K562 (cell line): Measurements from ENCODE around the gene ST6GALNAC5. TPM values are rescaled to one million over a fixed set of nuclear protein-coding genes. Genes with fewer than 3 reads are reported as not detected.

Experiments used
- ATAC-seq: fragments of 200-7000 bp; cut with Tn5 transposase; 3 replicates; pipeline ENCODE4 v1.9.1; 2020; ENCODE audit warnings: moderate library complexity
- BruUV-seq: library from RNA; stranded (reverse); fragments of 400-500 nt; replicated peaks from 2 replicates; lab custom pipeline; 2021; lab: Mats Ljungman, UMichigan
- CTCF ChIA-PET: fragments of 300-600 bp; formaldehyde crosslinking; extraction: SDS; loops from one replicate; lab custom pipeline; 2021; ENCODE audit warnings: low intra/inter-chr PET ratio; lab: Yijun Ruan, JAX
- POLR2A ChIA-PET: fragments of 300-600, 350-650 bp; sonication (Branson Sonifier 250); formaldehyde crosslinking; extraction: SDS; loops from one replicate; lab custom pipeline; 2021; ENCODE audit warnings: antibody characterized with exemption, inconsistent platforms; lab: Yijun Ruan, JAX
- DNase-seq, 4 experiments: peaks; one replicate each; pipeline versions ENCODE4 v3.0.0 to v3.0.0-alpha.2; 2011 to 2018; ENCODE audit warnings: low spot score in 3 of 4, mixed read lengths in 3 of 4; ENCODE audit errors: extremely low read depth in 1 of 4
- FAIRE-seq: peaks from 2 replicates; lab custom pipeline; 2011; peaks lifted over from hg19 to GRCh38; lab: Jason Lieb, UNC
- H2AFZ ChIP-seq: 2 replicates; pipeline ENCODE4 v1.6.0; 2011; ENCODE audit warnings: low read depth, low read length, control low read depth, inconsistent platforms
- H3K27ac ChIP-seq: fragments of 200-600 bp; 3 replicates; pipeline ENCODE4 v1.8.0; 2011; ENCODE audit warnings: low read depth, mild to moderate bottlenecking, control low read depth, inconsistent platforms, low read length, moderate library complexity, mixed read lengths; ENCODE audit errors: extremely low read depth
- H3K27me3 ChIP-seq, 2 experiments: fragments of 300-600 bp in 1 of 2; 2 replicates in 1 of 2; 3 replicates in 1 of 2; pipeline versions ENCODE4 v1.6.0 to v1.8.0; 2011; ENCODE audit warnings: inconsistent platforms in 2 of 2, low read length in 2 of 2, mild to moderate bottlenecking in 1 of 2, mixed read lengths in 1 of 2, moderate library complexity in 1 of 2; ENCODE audit not compliant: control insufficient read depth in 2 of 2, insufficient read depth in 2 of 2
- H3K36me3 ChIP-seq: fragments of 300-600 bp; 3 replicates; pipeline ENCODE4 v1.8.0; 2011; ENCODE audit warnings: mild to moderate bottlenecking, low read length, inconsistent platforms; ENCODE audit not compliant: control insufficient read depth, insufficient read depth
- H3K4me1 ChIP-seq, 2 experiments: fragments of 200-600 bp in 1 of 2; replicated peaks in 1 of 2; 2 replicates in 1 of 2; 3 replicates in 1 of 2; pipeline versions ENCODE4 v1.5.1 to v1.8.0; 2011; ENCODE audit warnings: inconsistent platforms in 2 of 2, low read length in 2 of 2, mild to moderate bottlenecking in 1 of 2, mixed read lengths in 1 of 2, moderate library complexity in 1 of 2; ENCODE audit not compliant: control insufficient read depth in 2 of 2, insufficient read depth in 2 of 2
- H3K4me2 ChIP-seq: 2 replicates; pipeline ENCODE4 v1.6.1; 2011; ENCODE audit warnings: low read length, control low read depth, inconsistent platforms, mixed read lengths; ENCODE audit not compliant: insufficient read depth
- H3K4me3 ChIP-seq: fragments of 200-600 bp; sonication (generic), shearing (Covaris generic); 2 replicates; pipeline ENCODE4 v1.5.1; 2016; ENCODE audit warnings: control low read depth, inconsistent platforms
- H3K79me2 ChIP-seq: fragments of 200-600 bp; 3 replicates; pipeline ENCODE4 v1.8.0; 2011; ENCODE audit warnings: low read length, inconsistent platforms; ENCODE audit not compliant: control insufficient read depth, insufficient read depth
- H3K9ac ChIP-seq, 2 experiments: 2 replicates each; pipeline versions ENCODE4 v1.6.0 to v1.6.1; 2011; ENCODE audit warnings: low read depth in 2 of 2, low read length in 2 of 2, control low read depth in 1 of 2, inconsistent platforms in 1 of 2, mild to moderate bottlenecking in 1 of 2, mixed read lengths in 1 of 2; ENCODE audit not compliant: insufficient read depth in 1 of 2
- H3K9me1 ChIP-seq: one replicate; pipeline ENCODE4 v1.6.0; 2011; ENCODE audit warnings: inconsistent platforms, mild to moderate bottlenecking, low read length, moderate library complexity; ENCODE audit not compliant: control insufficient read depth, insufficient read depth
- H3K9me3 ChIP-seq: replicated peaks from 2 replicates; pipeline ENCODE4 v1.5.1; 2011; ENCODE audit warnings: low read depth, low read length, inconsistent platforms; ENCODE audit not compliant: control insufficient read depth, insufficient read depth
- H4K20me1 ChIP-seq: replicated peaks from 2 replicates; pipeline ENCODE4 v1.6.1; 2011; ENCODE audit warnings: low read length, inconsistent platforms, mixed read lengths; ENCODE audit not compliant: control insufficient read depth, insufficient read depth
- CHD4 ChIP-seq: fragments of 200-600 bp; sonication (generic); IDR thresholded peaks from 3 replicates; pipeline ENCODE4 v1.6.1; 2012; ENCODE audit warnings: low read depth, mild to moderate bottlenecking, mixed read lengths, low read length, inconsistent platforms; ENCODE audit not compliant: insufficient read depth, insufficient replicate concordance, poor library complexity, severe bottlenecking
- CTCFL ChIP-seq: IDR thresholded peaks from 2 replicates; pipeline ENCODE4 v1.6.1; 2011; ENCODE audit warnings: borderline replicate concordance, low read depth, mild to moderate bottlenecking, moderate library complexity, low read length; ENCODE audit not compliant: insufficient read depth, poor library complexity, severe bottlenecking
- GABPB1 ChIP-seq: sonication (generic); formaldehyde crosslinking; IDR thresholded peaks from 2 replicates; pipeline ENCODE4 v1.8.0; 2022; ENCODE audit warnings: mild to moderate bottlenecking, missing genetic modification reagents
- MEF2A ChIP-seq: IDR thresholded peaks from 2 replicates; pipeline ENCODE4 v1.6.1; 2011; ENCODE audit warnings: low read depth, mild to moderate bottlenecking, low read length, moderate library complexity; ENCODE audit not compliant: control insufficient read depth
- NCOA1 ChIP-seq: fragments of 450-650 bp; IDR thresholded peaks from 2 replicates; pipeline ENCODE4 v1.6.1; 2016; ENCODE audit warnings: low read depth
- POLR2B ChIP-seq: fragments of 450-650 bp; IDR thresholded peaks from 2 replicates; pipeline ENCODE4 v1.6.1; 2018; ENCODE audit warnings: low read depth; ENCODE audit not compliant: partially characterized antibody
- TARDBP ChIP-seq: fragments of 450-650 bp; IDR thresholded peaks from 2 replicates; pipeline ENCODE4 v1.6.1; 2016
- YBX1 ChIP-seq: fragments of 450-650 bp; IDR thresholded peaks from 2 replicates; pipeline ENCODE4 v1.7.1; 2016; ENCODE audit warnings: mild to moderate bottlenecking
- ZBTB7A ChIP-seq: IDR thresholded peaks from 2 replicates; pipeline ENCODE4 v1.6.1; 2011; ENCODE audit warnings: low read depth, mild to moderate bottlenecking, low read length, moderate library complexity, borderline replicate concordance; ENCODE audit not compliant: control insufficient read depth
- ZNF253 ChIP-seq: fragments of 250-450 bp; sonication (Bioruptor Pico); conservative IDR thresholded peaks from 2 replicates; pipeline ENCODE4 v1.6.1; 2021; ENCODE audit warnings: mild to moderate bottlenecking
- WGBS: fragments of 100-300 bp; shearing (Covaris generic); methylation state at CpG from one replicate; pipeline ENCODE4 v1.1.6; 2016; ENCODE audit warnings: low coverage, mixed read lengths; ENCODE audit not compliant: insufficient coverage; ENCODE audit errors: missing lambda C conversion rate; 5-methylcytosine and 5-hydroxymethylcytosine counted together
- in situ Hi-C: fragments of 300-500 bp; cut with MboI; formaldehyde crosslinking; loops from 4 replicates; pipeline ENCODE4 v1.15.0; 2018; ENCODE audit warnings: inconsistent platforms, mixed read lengths
- intact Hi-C: fragments of 100-400 bp; cut with micrococcal nuclease; formaldehyde crosslinking; loops from 2 replicates; pipeline ENCODE4 v1.14.2; 2022
- polyA plus RNA-seq, 8 experiments: library from polyadenylated mRNA; depleted of rRNA in 4 of 8; stranded (reverse) in 5 of 8; unstranded in 3 of 8; fragments of >200 nt; fragmentation: Nextera tagmentation in 2 of 8; fragmentation: Illumina TruSeq in 1 of 8; extraction: Ambion mirVana in 2 of 8; extraction: Trizol in 1 of 8; gene quantifications; 2 replicates each; pipeline versions ENCODE4 v1.2.1 to v1.2.3, GENCODE V29; 2011 to 2014; ENCODE audit warnings: inconsistent platforms in 1 of 8, missing spikeins in 1 of 8
- total RNA-seq, 7 experiments: library from RNA; depleted of rRNA in 6 of 7; stranded (reverse); fragments of >200 nt in 6 of 7; fragmentation: Illumina TruSeq in 2 of 7; extraction: Trizol in 2 of 7; gene quantifications; 2 replicates each; pipeline versions ENCODE4 v1.2.1 to v1.2.3, GENCODE V29; 2011 to 2021; ENCODE audit warnings: low replicate concordance in 1 of 7

The ST6GALNAC5 gene
- total and polyA plus RNA-seq, 9 of the 15 experiments (the other 6 are each of a cell fraction or from before 2014, with no cell fraction given) = 0.04 to 0.14 TPM; not detected in 7

- CTCF ChIA-PET = no interaction called here
- in situ Hi-C loops (no loop called here), intact Hi-C loops (no loop called here)
- DNase-seq (no peak), FAIRE-seq (no peak), ATAC-seq (no peak)
- H3K4me1 ChIP-seq = no peaks in the 10 kb centered on the region
- TF ChIP-seq ZNF253 (no peak), TARDBP (no peak), YBX1 (no peak), CTCFL (no peak), ZBTB7A (no peak), NCOA1 (no peak), POLR2B (no peak), CHD4 (no peak), MEF2A (no peak), GABPB1 (no peak)
- no peaks in the 10 kb centered on the region for H3K27me3 ChIP-seq
- no peak overlapping the region for H3K4me2 ChIP-seq
- H4K20me1 ChIP-seq = no peaks in the 10 kb centered on the region
- no TSS peak for BruUV-seq
- H2AFZ ChIP-seq = no peak overlapping the region
- POLR2A ChIA-PET = no interaction called here
- H3K9ac ChIP-seq = no peak overlapping the region
- H3K27ac ChIP-seq = no peak overlapping the region
- no peak overlapping the region for H3K4me3 ChIP-seq
- H3K36me3 ChIP-seq = no peaks in the 10 kb centered on the region
- no peaks in the 10 kb centered on the region for H3K9me1 ChIP-seq
- H3K79me2 ChIP-seq = no peaks in the 10 kb centered on the region
- H3K9me3 ChIP-seq = no peaks in the 10 kb centered on the region
- WGBS = 3% methylated on average over 5 of the region's 5 CpGs
These were observed 10.1 kb upstream of the ST6GALNAC5 start for GRCh38 chr1:76857138-76857537.
